ENCODE results near the gene ANXA2R.

ANXA2R gene

DNA sequence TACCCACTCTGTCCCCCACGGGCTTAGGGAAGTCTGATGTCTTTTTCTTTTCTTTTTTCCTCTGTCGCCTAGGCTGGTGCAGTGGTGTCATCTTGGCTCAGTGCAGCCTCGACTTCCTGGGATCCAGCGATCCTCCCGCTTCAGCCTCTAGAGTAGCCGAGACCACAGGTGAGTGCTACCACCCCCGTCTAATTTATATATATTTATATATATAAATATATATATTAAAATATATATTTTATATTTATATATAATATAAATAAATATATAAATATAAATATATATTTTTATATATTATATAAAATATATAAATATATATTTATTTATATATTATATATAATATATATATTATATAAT is 3.3 kb upstream of the ANXA2R start:
- Histone ChIP-seq H3K9ac (ENCODE audit: low read depth, low read length) (peak overlapping the region; percentile 63; the same call in 1 of the 2 replicates), H3K9me3 (ENCODE audit: control insufficient read depth, insufficient read depth, low read length) (no peaks in the 10 kb centered on the region)

DNA sequence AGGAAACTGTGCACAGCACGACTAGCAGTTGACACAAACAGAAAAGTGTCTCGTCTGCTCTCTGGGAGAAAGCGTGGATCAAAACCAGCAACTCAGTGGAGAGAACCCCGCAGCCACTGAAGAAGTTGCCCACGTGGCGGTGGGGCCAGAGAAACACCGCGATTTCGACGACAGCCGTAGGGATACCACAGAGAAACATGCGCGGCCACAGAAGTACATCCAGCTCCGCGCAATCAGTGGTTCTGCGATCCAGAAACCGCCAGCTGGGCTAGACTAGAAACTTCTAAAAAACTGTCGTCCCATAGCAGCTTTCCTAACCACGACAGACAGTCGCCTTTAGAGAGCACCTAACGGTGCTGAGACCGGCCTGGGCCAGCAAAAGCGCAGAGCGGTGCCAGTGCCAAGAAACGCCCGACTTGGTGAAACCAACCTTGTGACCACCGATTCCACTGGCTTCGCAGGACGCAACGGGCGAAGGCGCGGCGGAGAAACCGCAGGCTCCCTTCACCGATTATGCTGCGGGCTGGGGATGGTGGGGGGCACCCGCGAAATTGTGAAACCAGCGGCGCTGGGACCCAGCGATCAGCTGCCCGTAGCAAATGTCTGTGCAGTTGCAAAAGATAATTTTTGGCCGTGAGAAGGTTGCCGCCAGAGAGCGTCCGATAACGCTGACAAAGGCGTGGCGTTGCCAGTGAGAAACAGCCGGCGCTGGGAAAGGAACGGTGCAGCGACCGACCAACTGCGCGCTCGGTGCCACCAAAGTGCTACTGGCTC is 2.7 kb upstream of the ANXA2R start:
- peak overlapping the region; percentile 63; the same call in 1 of the 2 replicates for H3K9ac ChIP-seq (ENCODE audit: low read depth, low read length)
- H3K36me3 ChIP-seq (ENCODE audit: insufficient read depth, low read length): no peaks in the 10 kb centered on the region
- H3K9me3 ChIP-seq (ENCODE audit: control insufficient read depth, insufficient read depth, low read length): no peaks in the 10 kb centered on the region
- H3K4me1 ChIP-seq (ENCODE audit: insufficient read depth, low read length): 0 out of 2 replicates have a peak, but pooled peaks cover 3% of the 10 kb centered on the region

More for the DNA sequence above, 3.3 kb upstream of the ANXA2R start:
- Histone ChIP-seq H3K4me1 (ENCODE audit: insufficient read depth, low read length) (0 out of 2 replicates have a peak, but pooled peaks cover 3% of the 10 kb centered on the region), H3K36me3 (ENCODE audit: insufficient read depth, low read length) (no peaks in the 10 kb centered on the region)

- Histone ChIP-seq H3K9me3 (ENCODE audit: control insufficient read depth, insufficient read depth, low read length) (no peaks in the 10 kb centered on the region), H3K4me1 (ENCODE audit: insufficient read depth, low read length) (0 out of 2 replicates have a peak, but pooled peaks cover 3% of the 10 kb centered on the region), H3K9ac (ENCODE audit: low read depth, low read length) (peak overlapping the region; percentile 63), H3K36me3 (ENCODE audit: insufficient read depth, low read length) (no peaks in the 10 kb centered on the region)
Observed at GRCh38 chr5:43042176-43042625, 2.1 kb upstream of the ANXA2R start.

DNA sequence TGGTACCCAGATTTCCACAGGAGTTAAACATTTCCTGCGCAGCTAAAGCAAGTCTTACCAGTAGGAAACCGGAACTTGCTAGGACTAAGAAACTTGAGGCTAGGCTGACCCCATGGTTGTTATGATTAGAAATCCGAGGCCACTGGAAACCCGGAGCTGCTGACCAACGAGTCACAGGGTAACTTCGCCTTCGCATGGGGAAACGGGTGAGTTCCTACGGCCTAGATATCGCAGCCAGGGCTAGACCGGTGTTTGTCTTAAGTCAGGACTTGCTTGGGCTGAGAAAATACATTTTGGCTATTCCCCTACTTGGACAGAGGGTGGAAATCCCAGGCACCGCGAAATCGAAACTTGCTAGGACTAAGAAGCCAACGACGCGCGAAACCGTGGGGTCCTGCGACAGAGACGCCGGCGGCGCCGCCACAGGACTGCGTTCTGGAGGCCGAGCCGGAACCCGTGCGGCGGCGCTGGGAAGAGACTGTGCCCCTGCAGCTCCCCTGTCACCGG is 1.6 kb upstream of the ANXA2R start:
- peak overlapping the region; percentile 63; the same call in 1 of the 2 replicates for H3K9ac ChIP-seq (ENCODE audit: low read depth, low read length)

DNA sequence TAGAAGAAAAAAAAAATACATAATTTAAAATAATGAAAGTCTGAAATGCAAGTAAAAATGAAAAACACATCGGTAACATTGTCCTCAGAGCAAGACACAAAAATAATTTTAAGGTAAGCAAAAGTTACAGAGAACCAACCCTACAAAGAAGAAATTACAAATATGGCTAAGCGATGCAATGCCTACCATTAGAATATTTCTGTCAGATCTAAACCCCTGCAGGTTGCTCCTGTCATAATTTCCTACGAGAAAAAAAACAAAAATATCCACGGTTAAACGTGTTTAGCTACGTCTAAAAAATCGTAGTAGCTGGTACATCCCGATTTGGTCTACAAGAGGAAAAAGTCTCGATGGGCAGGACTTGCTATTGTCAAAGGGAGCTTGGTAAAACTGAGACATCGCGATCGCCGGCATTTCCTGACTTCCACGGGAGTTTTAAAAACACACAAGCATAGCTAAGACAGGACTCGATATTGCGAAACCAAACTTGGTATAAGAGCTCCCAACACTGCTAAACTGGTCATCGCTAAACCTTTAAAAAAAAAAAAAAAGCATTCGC is 1.1 kb upstream of the ANXA2R start:
- 0 out of 2 replicates have a peak, but pooled peaks cover 3% of the 10 kb centered on the region for H3K4me1 ChIP-seq (ENCODE audit: insufficient read depth, low read length)
- H3K9me3 ChIP-seq (ENCODE audit: control insufficient read depth, insufficient read depth, low read length): no peaks in the 10 kb centered on the region
- peak overlapping the region; percentile 63; the same call in 1 of the 2 replicates for H3K9ac ChIP-seq (ENCODE audit: low read depth, low read length)
- H3K36me3 ChIP-seq (ENCODE audit: insufficient read depth, low read length): no peaks in the 10 kb centered on the region

More for the DNA sequence above, 1.6 kb upstream of the ANXA2R start:
- H3K4me1 ChIP-seq (ENCODE audit: insufficient read depth, low read length): 0 out of 2 replicates have a peak, but pooled peaks cover 3% of the 10 kb centered on the region
- no peaks in the 10 kb centered on the region for H3K36me3 ChIP-seq (ENCODE audit: insufficient read depth, low read length)
- no peaks in the 10 kb centered on the region for H3K9me3 ChIP-seq (ENCODE audit: control insufficient read depth, insufficient read depth, low read length)

DNA sequence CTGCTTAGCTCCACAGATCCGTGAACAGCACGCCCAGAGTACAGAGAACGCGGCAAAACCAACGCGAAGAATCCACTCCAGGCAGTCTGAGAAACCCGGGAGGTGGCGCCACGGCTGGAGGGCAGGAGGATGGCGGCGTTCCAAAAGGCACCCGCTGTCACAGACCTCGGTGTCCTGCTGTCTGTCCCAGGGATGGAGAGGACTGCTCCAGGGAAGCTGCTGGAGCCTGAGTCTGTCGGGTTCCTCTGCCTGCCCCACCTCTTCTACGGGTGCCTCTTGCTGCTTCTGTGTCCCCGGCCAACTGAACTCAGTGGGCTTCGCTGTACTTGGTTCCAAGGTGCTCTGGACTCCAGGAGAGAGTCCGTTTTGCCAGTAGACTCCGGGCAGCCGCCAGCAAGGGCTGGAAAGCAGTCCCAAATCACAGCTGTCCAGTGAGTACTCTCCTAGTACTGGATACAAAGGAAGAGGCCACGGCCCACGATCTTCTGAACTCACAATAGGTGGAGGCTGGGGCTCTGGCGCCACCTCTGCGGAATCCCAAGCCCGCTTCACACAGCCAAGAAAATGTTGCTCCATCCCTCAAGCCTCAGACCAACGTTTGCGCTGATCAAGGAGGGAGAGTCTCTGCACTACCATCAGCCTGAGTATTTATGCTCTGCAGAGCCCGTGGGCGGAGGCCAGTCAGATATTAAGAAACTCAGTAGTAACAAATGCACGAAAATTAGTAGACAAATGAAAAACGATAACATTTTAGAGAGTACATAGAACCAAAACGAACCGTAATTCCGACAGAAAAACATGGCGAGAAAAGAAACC is 440 bp downstream of the ANXA2R start:
- Histone ChIP-seq H3K9me3 (ENCODE audit: control insufficient read depth, insufficient read depth, low read length) (no peaks in the 10 kb centered on the region), H3K36me3 (ENCODE audit: insufficient read depth, low read length) (no peaks in the 10 kb centered on the region), H3K9ac (ENCODE audit: low read depth, low read length) (peak overlapping the region; percentile 47; the same call in 1 of the 2 replicates), H3K4me1 (ENCODE audit: insufficient read depth, low read length) (peaks cover 7% of the 10 kb centered on the region; the same call in 1 of the 2 replicates)

DNA sequence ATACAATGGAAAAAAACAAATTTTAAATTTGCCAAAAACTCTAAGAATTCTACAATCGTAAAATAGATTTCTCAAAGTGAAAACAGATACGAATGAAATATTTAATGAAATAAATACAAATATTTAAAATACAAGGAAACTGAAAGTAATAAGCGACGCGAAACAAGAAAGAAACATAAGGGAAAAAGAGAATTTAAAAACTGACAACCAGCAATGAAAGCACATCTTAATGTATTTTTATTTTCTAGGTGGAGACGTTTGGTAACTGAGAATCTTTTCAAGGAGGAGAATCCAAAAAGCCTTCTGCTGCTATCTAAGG is 1.0 kb downstream of the ANXA2R start:
- Histone ChIP-seq H3K9me3 (ENCODE audit: control insufficient read depth, insufficient read depth, low read length) (no peaks in the 10 kb centered on the region), H3K9ac (ENCODE audit: low read depth, low read length) (peak overlapping the region; percentile 47; the same call in 1 of the 2 replicates), H3K36me3 (ENCODE audit: insufficient read depth, low read length) (no peaks in the 10 kb centered on the region), H3K4me1 (ENCODE audit: insufficient read depth, low read length) (peaks cover 10% of the 10 kb centered on the region)

- Histone ChIP-seq H3K4me1 (ENCODE audit: insufficient read depth, low read length) (peaks cover 12% of the 10 kb centered on the region), H3K9ac (ENCODE audit: low read depth, low read length) (no peak overlapping the region), H3K9me3 (ENCODE audit: control insufficient read depth, insufficient read depth, low read length) (no peaks in the 10 kb centered on the region), H3K36me3 (ENCODE audit: insufficient read depth, low read length) (no peaks in the 10 kb centered on the region)
Observed at GRCh38 chr5:43038496-43038989, 1.6 kb downstream of the ANXA2R start.

DNA sequence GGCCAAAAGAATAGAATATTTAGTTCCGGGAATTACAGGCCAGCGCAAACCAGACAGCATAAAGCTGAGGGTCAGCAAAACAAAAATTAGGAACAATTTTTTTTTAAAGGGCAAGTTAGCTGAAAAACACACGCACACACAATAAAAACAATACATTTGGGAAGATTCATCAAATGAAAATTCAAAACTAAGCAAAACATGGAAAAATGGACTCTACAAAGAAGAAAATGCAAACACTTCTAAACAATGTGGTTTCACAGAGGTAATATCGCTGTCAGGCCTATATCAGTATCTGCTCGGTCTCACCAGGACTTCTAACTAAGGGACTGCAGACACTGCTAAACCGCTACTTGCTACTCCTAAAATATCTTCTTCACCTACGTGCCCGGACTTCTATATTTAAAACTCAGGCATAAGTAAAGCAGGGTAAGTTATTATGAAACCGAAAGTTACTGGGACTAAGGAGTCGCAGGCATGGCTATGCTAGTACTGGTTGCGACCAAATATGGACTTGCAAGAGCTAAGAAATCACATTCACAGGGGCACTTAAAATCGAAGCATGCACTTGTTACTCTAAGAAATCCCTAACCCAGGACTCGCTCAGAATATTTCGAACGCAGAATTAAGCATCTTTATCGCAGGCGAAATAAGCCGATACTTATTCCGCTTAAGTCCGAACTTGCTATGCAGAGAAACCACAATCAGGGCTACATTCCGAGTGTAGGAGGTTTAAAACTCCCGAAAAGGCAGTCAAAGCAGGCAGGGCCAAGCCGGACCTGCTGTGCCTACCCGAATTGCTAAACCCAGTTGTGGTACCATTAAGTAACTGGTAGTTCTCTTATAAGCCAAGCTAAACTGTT is 2.3 kb downstream of the ANXA2R start:
- peaks cover 12% of the 10 kb centered on the region for H3K4me1 ChIP-seq (ENCODE audit: insufficient read depth, low read length)
- H3K9ac ChIP-seq (ENCODE audit: low read depth, low read length): no peak overlapping the region
- H3K36me3 ChIP-seq (ENCODE audit: insufficient read depth, low read length): no peaks in the 10 kb centered on the region
- no peaks in the 10 kb centered on the region for H3K9me3 ChIP-seq (ENCODE audit: control insufficient read depth, insufficient read depth, low read length)

GRCh38 chr5:43036856-43037635 is 3.1 kb downstream of the ANXA2R start:
- Histone ChIP-seq H3K9me3 (ENCODE audit: control insufficient read depth, insufficient read depth, low read length) (no peaks in the 10 kb centered on the region), H3K9ac (ENCODE audit: low read depth, low read length) (no peak overlapping the region), H3K36me3 (ENCODE audit: insufficient read depth, low read length) (no peaks in the 10 kb centered on the region), H3K4me1 (ENCODE audit: insufficient read depth, low read length) (peaks cover 12% of the 10 kb centered on the region)

- H3K9ac ChIP-seq (ENCODE audit: low read depth, low read length): no peak overlapping the region
- H3K9me3 ChIP-seq (ENCODE audit: control insufficient read depth, insufficient read depth, low read length): no peaks in the 10 kb centered on the region
- H3K4me1 ChIP-seq (ENCODE audit: insufficient read depth, low read length): peaks cover 12% of the 10 kb centered on the region
Observed at GRCh38 chr5:43036409-43036808, 3.7 kb downstream of the ANXA2R start.

DNA sequence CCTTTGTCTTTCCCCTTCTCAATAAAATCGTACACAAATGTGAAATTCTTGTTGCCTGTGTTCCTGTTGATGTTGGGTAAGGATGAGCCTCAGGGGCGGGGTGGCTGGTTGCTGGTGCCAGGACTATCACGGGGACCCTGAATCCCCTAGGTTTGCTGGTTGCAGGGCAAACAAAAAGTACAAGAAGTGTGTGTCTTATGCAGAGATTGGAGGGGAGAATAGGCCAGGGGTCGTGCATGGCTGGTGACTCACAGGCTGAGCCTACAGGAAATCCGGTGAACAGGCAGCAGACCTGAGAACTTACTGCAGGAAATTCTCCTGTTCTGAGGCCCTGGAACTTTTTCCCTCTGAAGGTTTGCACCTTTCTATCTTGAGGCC is 5.5 kb downstream of the ANXA2R start:
- H3K9me3 ChIP-seq (ENCODE audit: control insufficient read depth, insufficient read depth, low read length): no peaks in the 10 kb centered on the region
- peaks cover 12% of the 10 kb centered on the region for H3K4me1 ChIP-seq (ENCODE audit: insufficient read depth, low read length)
- no peak overlapping the region for H3K9ac ChIP-seq (ENCODE audit: low read depth, low read length)
- H3K36me3 ChIP-seq (ENCODE audit: insufficient read depth, low read length): no peaks in the 10 kb centered on the region

More at GRCh38 chr5:43036409-43036808, 3.7 kb downstream of the ANXA2R start:
- no peaks in the 10 kb centered on the region for H3K36me3 ChIP-seq (ENCODE audit: insufficient read depth, low read length)
